Fibroblast of lung (primary cell): ENCODE data around the gene CLASP1.

Source experiments
- EZH2 ChIP-seq: IDR thresholded peaks from 2 replicates; pipeline ENCODE4 v1.5.1; 2012; ENCODE audit warnings: low read length, control low read depth, mild to moderate bottlenecking; ENCODE audit errors: missing control alignments
- TF ChIP-seq, protein P1 (sequence below), 2 donors: IDR thresholded peaks in 1 of 2; conservative IDR thresholded peaks in 1 of 2; 1 replicate in 1 of 2; 2 replicates in 1 of 2; pipeline ENCODE4 v1.5.1; 2011 to 2012; ENCODE audit warnings: low read length in 2 of 2, control low read depth in 1 of 2, inconsistent platforms in 1 of 2, low read depth in 1 of 2, mild to moderate bottlenecking in 1 of 2

DNA sequence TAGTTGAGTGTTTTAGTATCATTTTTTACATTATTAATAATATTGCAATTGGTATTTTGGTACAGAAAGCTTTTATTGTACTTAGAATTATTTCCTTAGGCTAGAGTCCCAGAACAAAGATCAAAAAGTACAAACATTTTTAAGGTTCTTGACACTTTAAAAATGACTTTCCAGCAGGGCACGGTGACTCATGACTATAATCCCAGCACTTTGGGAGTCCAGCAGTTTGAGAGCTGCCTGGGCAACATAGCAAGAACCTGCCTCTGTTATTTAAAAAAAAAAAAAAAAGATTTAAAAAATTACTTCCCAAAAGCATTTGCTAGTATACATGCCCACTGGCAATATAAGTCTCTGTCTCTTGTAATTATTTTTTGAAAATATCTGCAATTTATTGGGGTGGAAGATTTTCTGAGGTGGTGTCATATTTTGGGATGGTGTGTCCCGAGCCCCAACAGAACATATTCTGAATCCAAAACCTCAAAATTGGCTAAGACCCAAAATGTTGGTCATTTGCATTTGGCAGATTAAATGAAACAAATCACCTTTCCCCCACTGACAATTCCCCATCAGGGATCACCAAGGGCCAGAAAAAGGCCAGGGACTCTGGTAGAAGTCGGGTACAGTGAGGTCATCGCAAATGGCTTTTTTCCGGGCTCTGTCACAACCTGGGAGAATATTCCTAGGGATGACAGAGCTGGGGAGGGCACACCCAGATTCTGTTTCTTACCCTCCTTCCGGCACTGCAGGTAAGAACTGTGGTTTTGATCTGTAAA, 45.3 kb upstream of the CLASP1 start:
- TF ChIP-seq EZH2: no peak
- TF ChIP-seq, protein P1, sequence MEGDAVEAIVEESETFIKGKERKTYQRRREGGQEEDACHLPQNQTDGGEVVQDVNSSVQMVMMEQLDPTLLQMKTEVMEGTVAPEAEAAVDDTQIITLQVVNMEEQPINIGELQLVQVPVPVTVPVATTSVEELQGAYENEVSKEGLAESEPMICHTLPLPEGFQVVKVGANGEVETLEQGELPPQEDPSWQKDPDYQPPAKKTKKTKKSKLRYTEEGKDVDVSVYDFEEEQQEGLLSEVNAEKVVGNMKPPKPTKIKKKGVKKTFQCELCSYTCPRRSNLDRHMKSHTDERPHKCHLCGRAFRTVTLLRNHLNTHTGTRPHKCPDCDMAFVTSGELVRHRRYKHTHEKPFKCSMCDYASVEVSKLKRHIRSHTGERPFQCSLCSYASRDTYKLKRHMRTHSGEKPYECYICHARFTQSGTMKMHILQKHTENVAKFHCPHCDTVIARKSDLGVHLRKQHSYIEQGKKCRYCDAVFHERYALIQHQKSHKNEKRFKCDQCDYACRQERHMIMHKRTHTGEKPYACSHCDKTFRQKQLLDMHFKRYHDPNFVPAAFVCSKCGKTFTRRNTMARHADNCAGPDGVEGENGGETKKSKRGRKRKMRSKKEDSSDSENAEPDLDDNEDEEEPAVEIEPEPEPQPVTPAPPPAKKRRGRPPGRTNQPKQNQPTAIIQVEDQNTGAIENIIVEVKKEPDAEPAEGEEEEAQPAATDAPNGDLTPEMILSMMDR (conservative IDR thresholded peaks at IDR 0.05 in 1 of 2, IDR thresholded peaks at IDR 0.05 in 1 of 2; ENCODE audit: low read depth in 1 of 2, low read length in 2 of 2): no peak
